ENCODE data around the gene NAPSA. TPM values are rescaled to one million over a fixed set of nuclear protein-coding genes. Genes with fewer than 3 reads are reported as not detected.

Gene NAPSA
- total and polyA plus RNA-seq, 9 of the 15 experiments (the other 6 are each of a cell fraction or from before 2014, with no cell fraction given), result 0.25 to 1.9 (median 0.69) TPM

DNA sequence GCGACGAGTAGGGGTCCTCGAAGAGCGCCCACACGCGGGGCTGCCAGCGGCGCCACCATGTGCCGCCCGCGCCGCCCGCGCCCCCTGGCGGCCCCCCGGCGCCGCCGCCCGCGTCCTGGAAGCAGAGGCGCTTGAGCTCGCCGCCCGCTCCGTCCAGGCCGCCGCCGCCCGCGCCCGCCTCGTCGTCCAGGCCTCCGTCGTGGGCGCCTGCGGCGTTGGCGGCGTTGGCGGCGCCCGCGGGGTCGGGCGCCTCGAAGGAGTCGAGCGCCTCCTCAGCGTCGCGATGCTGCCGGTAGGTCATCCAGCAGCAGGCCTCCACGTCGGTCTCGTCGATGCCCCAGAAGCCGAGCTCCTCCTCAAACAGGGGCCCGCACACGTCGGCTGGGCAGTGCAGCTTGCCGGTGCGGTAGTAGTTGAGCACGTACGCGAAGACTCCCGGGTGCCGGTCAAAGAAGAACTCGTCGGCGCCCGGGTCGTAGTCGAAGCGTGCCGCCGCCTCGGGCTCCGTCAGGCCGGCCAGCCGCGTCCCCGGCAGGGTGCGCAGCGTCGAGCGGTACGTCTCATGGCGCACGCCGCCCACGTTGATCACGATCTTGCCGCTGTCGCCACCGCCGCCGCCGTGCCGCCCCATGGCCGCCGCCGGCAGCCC, 37.1 kb downstream of the NAPSA start (continued):
- TF ChIP-seq PTRF (tag; IDR thresholded peaks at IDR 0.05), result no peak
- peak; percentile 32; the same call in 1 of the 2 replicates for TF ChIP-seq CTBP1 (IDR thresholded peaks at IDR 0.05; ENCODE audit: borderline replicate concordance)
- no peak for TF ChIP-seq ARID2 (IDR thresholded peaks at IDR 0.05)
- TF ChIP-seq ZNF584 (CRISPR knock-in tag; IDR thresholded peaks at IDR 0.05; ENCODE audit: low read depth), result no peak
- peak in 2 of 3 experiments; percentile 14 to 47 for TF ChIP-seq YY1 (IDR thresholded peaks at IDR 0.05; ENCODE audit: borderline replicate concordance in 1 of 3, control insufficient read depth in 1 of 3, extremely low read depth in 1 of 3, insufficient read depth in 3 of 3, insufficient read length in 1 of 3, insufficient replicate concordance in 2 of 3, low read depth in 1 of 3, low read length in 2 of 3)
- peak; percentile 32; the same call in 1 of the 2 replicates for TF ChIP-seq KDM2B (CRISPR knock-in tag; IDR thresholded peaks at IDR 0.05)
- TF ChIP-seq NFIC (IDR thresholded peaks at IDR 0.05), result peak; percentile 81
- peak; percentile 98 for TF ChIP-seq NCOA6 (IDR thresholded peaks at IDR 0.05)
- TF ChIP-seq POLR2AphosphoS2 (IDR thresholded peaks at IDR 0.05; ENCODE audit: low read length), result no peak
- TF ChIP-seq, protein P1, sequence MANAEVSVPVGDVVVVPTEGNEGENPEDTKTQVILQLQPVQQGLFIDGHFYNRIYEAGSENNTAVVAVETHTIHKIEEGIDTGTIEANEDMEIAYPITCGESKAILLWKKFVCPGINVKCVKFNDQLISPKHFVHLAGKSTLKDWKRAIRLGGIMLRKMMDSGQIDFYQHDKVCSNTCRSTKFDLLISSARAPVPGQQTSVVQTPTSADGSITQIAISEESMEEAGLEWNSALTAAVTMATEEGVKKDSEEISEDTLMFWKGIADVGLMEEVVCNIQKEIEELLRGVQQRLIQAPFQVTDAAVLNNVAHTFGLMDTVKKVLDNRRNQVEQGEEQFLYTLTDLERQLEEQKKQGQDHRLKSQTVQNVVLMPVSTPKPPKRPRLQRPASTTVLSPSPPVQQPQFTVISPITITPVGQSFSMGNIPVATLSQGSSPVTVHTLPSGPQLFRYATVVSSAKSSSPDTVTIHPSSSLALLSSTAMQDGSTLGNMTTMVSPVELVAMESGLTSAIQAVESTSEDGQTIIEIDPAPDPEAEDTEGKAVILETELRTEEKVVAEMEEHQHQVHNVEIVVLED (CRISPR knock-in tag; IDR thresholded peaks at IDR 0.05), result peak; percentile 69
- TF ChIP-seq ZNF121 (CRISPR knock-in tag; conservative IDR thresholded peaks at IDR 0.05), result no peak
- TF ChIP-seq ATF7 (IDR thresholded peaks at IDR 0.05), result 0 out of 2 replicates have a peak, but pooled peaks have one; percentile 23
- TF ChIP-seq, protein P2, sequence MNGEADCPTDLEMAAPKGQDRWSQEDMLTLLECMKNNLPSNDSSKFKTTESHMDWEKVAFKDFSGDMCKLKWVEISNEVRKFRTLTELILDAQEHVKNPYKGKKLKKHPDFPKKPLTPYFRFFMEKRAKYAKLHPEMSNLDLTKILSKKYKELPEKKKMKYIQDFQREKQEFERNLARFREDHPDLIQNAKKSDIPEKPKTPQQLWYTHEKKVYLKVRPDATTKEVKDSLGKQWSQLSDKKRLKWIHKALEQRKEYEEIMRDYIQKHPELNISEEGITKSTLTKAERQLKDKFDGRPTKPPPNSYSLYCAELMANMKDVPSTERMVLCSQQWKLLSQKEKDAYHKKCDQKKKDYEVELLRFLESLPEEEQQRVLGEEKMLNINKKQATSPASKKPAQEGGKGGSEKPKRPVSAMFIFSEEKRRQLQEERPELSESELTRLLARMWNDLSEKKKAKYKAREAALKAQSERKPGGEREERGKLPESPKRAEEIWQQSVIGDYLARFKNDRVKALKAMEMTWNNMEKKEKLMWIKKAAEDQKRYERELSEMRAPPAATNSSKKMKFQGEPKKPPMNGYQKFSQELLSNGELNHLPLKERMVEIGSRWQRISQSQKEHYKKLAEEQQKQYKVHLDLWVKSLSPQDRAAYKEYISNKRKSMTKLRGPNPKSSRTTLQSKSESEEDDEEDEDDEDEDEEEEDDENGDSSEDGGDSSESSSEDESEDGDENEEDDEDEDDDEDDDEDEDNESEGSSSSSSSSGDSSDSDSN (IDR thresholded peaks at IDR 0.05; ENCODE audit: borderline replicate concordance in 1 of 2, low read depth in 2 of 2, low read length in 2 of 2), result peak in 1 of 2 experiments; percentile 53; a peak in 1 of 4 replicates
- peak; percentile 59; the same call in 1 of the 2 replicates for TF ChIP-seq CREM (IDR thresholded peaks at IDR 0.05; ENCODE audit: low read depth)
- TF ChIP-seq SMAD4 (CRISPR knock-in tag; conservative IDR thresholded peaks at IDR 0.05), result peak; percentile 58; the same call in 1 of the 2 replicates
- TF ChIP-seq EGR1 (conservative IDR thresholded peaks at IDR 0.05), result peak; percentile 53
- 0 out of 2 replicates have a peak, but pooled peaks have one; percentile 21 for TF ChIP-seq ERF (CRISPR knock-in tag; IDR thresholded peaks at IDR 0.05)
- peak; percentile 49; the same call in 1 of the 2 replicates for TF ChIP-seq MTA3 (IDR thresholded peaks at IDR 0.05; ENCODE audit: borderline replicate concordance)
- no peak for TF ChIP-seq ATF1 (CRISPR knock-in tag; IDR thresholded peaks at IDR 0.05)
- peak; percentile 19; the same call in 1 of the 2 replicates for TF ChIP-seq ATF1 (tag; IDR thresholded peaks at IDR 0.05)
- TF ChIP-seq NUFIP1 (IDR thresholded peaks at IDR 0.05; ENCODE audit: partially characterized antibody), result no peak
- peak in 1 of 2 experiments; percentile 64; a peak in 1 of 4 replicates for TF ChIP-seq NONO (IDR thresholded peaks at IDR 0.05; ENCODE audit: low read depth in 2 of 2, low read length in 1 of 2)
- TF ChIP-seq NR4A1 (CRISPR knock-in tag; IDR thresholded peaks at IDR 0.05), result no peak
- 0 out of 2 replicates have a peak, but pooled peaks have one; percentile 47 for TF ChIP-seq NR4A1 (tag; IDR thresholded peaks at IDR 0.05)
- TF ChIP-seq RBBP5 (IDR thresholded peaks at IDR 0.05; ENCODE audit: borderline replicate concordance, insufficient read depth, low read length, poor library complexity, severe bottlenecking), result peak; percentile 43

Data from K562 (cell line).